NCI-H1930 (cell line): ENCODE measurements around the gene CYB5D1.
"Not testable (repeated sequence)": the region's sequence is repeated elsewhere in the genome, so short reads cannot be mapped to it uniquely, and the experiment has no call there.

ENCODE experiments used
- DNase-seq, 2 experiments: peaks; one replicate each; lab custom pipeline; 2025; lab: John Stamatoyannopoulos, UW

Gene CYB5D1, protein sequence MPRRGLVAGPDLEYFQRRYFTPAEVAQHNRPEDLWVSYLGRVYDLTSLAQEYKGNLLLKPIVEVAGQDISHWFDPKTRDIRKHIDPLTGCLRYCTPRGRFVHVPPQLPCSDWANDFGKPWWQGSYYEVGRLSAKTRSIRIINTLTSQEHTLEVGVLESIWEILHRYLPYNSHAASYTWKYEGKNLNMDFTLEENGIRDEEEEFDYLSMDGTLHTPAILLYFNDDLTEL

DNA sequence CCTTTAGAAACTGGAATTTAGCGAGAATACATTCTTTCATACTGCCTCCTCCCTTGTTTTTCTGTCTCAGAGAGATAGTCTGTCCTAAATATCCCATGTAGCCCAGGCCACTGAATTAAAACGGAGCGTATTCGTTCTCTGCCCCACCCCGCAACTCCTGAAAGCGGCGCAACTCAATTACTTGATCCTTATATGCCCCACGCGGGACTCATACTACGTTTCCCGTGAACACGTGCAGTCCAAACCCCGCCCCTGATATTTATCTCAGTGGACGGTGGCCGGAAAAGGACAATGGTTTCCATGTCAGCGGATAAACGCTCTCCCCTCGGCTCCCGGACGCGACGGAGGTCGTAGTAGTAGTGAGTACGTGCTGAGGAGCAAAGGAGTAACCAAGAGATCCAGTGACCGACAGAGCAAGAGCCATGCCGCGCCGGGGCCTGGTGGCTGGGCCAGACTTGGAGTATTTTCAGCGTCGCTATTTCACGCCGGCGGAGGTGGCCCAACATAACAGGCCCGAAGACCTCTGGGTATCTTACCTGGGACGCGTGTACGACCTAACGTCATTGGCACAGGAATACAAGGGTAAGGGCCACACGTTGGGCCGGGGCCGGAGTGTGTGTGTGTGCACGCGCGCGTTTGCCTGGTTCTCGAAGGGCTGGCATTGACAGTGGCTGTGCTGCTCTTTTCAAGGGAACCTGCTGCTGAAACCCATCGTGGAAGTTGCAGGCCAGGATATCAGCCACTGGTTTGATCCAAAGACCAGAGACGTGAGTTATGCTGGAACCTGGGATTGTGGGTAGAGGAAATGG is at the start of gene CYB5D1:
Gene CYB5D1 (plus strand): TSS at position 291 of the 809 bp plus-strand sequence. CDS start 132 bp downstream, at position 423.
- DNase-seq: peak; percentile 91 to 93

- no peak for DNase-seq
These were observed 48.6 kb upstream of the CYB5D1 start for GRCh38 chr17:7809086-7809790.

DNA sequence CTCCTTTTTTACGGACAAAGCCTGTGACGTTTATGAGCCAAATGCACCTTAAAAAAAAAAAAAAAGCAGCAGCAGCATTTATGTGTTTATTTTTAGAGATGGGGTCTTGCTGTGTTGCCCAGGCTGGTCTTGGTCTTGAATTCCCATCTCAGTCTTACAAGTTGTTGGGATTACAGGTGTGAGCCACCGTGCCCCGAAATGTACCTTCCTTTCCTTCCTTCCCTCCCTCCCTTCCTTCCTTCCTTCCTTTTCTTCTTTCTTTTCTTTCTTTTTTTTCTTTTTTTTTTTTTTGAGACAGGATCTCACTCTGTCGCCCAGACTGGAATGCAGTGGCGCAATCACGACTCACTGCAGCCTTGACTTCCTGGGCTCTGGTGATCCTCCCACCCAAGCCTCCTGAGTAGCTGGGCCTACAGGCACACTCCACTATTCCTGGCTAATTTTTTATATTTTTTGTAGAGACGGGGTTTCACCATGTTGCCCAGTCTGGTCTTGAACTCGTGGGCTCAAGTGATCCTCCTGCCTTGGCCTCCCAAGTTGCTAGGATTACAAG is 47.9 kb upstream of the CYB5D1 start:
- DNase-seq: not testable (repeated sequence)

GRCh38 chr17:7811251-7811650 is 46.6 kb upstream of the CYB5D1 start:
- no peak for DNase-seq

- no peak for DNase-seq
These were observed 42.8 kb upstream of the CYB5D1 start for GRCh38 chr17:7814969-7815368.

DNA sequence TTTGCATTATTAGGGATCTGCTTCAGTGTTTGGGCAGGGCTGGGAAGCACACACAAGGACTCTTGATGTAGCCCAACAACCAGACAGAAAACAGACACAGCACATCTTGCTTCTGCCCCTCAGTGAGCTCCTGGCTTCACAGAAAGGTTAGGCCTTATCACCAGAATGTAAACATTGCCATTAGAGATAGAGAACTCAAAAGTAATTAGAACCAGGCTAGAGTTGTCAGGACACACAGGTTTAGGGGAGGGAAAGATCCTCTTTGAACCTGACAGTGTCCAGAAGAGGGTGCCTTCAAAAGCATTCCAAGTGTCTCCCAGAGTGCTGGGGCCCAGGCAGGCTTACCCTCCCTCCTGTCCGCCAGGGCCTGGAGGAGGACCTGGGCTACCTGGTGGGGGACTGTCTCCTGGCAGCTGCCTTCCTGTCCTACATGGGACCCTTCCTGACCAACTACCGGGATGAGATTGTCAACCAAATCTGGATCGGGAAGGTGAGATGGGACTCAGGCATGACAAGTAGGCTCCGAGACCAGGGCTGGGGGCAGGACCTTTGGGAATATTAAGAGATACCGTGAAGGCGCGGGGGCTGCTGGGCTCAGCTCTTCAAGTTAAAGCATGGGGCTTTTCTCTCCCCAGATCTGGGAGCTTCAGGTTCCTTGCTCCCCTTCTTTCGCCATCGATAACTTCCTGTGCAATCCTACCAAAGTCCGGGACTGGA is 40.7 kb upstream of the CYB5D1 start:
- DNase-seq: no peak

- no peak for DNase-seq
These were observed 40.2 kb upstream of the CYB5D1 start for GRCh38 chr17:7817643-7817964.

- no peak for DNase-seq
These were observed 39.8 kb upstream of the CYB5D1 start for GRCh38 chr17:7818026-7818425.

DNA sequence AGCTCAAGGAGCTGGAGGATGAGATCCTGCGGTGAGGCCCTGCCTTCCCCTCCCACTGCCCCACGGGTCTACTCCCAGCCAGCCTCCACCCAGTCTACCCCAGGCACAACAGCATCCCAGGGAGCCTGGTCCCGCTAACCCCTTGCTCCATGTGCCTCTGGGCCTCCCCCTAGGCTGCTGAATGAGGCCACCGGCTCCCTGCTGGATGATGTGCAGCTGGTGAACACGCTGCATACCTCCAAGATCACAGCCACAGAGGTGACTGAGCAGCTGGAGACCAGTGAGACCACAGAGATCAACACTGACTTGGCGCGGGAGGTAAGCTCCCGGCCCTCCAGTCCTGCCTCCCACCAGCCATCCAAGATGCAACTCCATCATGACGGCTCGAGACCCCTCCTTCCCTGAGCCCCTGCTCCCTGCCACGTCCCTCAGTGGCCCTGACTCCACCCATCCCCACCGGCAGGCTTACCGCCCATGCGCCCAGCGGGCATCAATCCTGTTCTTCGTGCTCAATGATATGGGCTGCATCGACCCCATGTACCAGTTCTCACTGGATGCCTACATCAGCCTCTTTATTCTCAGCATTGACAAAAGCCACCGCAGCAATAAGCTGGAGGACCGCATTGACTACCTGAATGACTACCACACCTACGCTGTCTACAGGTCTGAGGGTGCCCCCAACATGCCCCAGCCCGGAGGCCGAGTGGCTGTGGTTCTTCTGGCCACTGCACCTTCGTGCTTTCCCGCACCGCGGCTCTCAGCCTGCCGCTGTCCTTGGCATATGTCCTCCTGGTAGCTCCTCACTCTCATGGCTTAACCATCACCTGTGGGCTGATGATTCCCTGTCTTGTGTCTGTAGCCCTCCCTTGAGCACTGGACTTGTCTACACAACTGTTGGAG is 38.8 kb upstream of the CYB5D1 start:
- DNase-seq: no peak

GRCh38 chr17:7820231-7820630 is 37.6 kb upstream of the CYB5D1 start:
- DNase-seq: no peak

DNA sequence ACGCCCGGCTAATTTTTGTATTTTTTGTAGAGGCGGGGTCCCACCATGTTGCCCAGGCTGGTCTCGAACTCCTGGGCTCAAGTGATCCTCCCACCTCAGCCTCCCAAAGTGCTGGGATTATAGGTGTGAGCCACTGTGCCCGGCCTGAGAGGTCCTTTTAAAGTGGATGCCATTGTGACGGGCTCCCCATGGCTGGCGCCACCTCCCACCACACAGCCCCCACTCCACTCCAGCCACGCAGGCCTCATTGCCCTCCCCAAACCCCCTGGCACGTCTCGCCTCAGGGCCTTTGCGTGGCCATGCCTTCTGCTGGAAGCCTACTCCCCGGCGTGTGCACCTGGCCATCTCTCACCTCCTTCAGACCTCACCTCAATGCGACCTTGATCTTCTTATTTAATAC is 35.7 kb upstream of the CYB5D1 start:
- DNase-seq: no peak

GRCh38 chr17:7823581-7824001 is 34.2 kb upstream of the CYB5D1 start:
- no peak for DNase-seq

GRCh38 chr17:7824021-7824924 is 33.5 kb upstream of the CYB5D1 start:
- no peak for DNase-seq

DNA sequence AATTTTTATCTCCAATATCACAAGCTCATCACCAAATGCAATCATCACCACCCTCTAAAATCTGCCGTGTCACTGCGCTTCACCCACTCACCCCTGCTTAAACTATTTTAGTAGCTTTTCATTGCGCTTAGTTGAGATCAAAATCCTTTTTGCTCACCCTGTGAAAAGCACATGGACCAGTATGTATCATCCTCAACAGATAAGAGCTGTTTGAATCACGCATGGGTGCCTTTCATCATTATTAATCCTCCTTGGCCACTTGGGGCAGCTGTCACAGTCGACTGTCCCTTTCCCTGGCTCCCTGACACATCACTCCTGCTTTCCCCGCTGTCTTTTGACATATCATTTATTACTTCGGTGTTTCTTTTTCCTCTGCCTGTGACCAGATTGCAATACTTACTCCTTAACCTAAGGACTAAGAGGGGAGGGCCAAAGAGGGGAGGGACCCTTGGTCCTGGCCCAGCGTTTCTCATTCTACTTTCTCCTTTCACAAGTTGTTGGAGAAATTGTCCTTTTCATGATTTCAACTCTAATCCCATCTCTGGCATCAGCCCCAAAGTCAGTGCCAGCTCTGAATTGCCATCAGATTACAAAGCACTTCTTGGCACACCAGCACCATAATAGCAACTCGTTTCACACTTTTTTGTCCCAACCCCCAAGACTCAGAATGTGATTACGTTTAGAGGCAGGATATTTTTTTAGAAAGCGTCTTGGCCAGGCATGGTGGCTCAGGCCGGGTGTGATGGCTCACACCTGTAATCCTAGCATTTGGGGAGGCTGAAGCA is 32.4 kb upstream of the CYB5D1 start:
- DNase-seq: no peak

- no peak for DNase-seq
These were observed 27.2 kb upstream of the CYB5D1 start for GRCh38 chr17:7830616-7831015.

DNA sequence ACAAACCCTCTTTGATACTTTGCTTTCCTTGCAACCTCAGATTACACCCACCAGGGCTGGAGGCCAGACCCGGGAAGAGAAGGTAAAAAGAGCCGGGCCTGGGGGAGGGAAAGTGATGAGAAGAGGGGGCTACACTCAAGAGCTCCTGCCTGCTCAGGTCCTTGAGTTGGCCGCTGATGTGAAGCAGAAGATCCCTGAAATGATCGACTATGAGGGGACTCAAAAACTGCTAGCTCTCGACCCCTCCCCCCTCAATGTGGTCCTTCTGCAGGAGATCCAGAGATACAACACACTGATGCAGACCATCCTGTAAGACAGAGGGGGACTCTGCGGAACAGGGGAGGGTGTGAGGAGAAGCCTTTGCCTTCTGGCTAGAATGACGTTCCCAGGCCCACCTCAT is 26.6 kb upstream of the CYB5D1 start:
- no peak for DNase-seq

- no peak for DNase-seq
These were observed 25.4 kb upstream of the CYB5D1 start for GRCh38 chr17:7832431-7832830.

- no peak for DNase-seq
These were observed 24.6 kb upstream of the CYB5D1 start for GRCh38 chr17:7833011-7833794.
